CD4-positive, alpha-beta T cell treated with Interleukin-17A for 4 hours (primary cell): ENCODE data around the gene COA3.

Source experiments
- DNase-seq: peaks from one replicate; pipeline ENCODE4 v3.0.0-alpha.2; 2020; ENCODE audit warnings: mixed read lengths

Gene COA3

GRCh38 chr17:42748908-42749798, 49.4 kb downstream of the COA3 start:
- no peak for DNase-seq

- no peak for DNase-seq
These were observed 50.1 kb downstream of the COA3 start for GRCh38 chr17:42748202-42748907.
